Small intestine (tissue), 7 donors: ENCODE data around the gene LAD1. TPM values are rescaled to one million over a fixed set of nuclear protein-coding genes. Genes with fewer than 3 reads are reported as not detected.

Experiments
- DNase-seq, 2 donors: peaks; one replicate each; pipeline versions ENCODE4 v3.0.0 to v3.0.0-alpha.2; 2013
- FAIRE-seq: peaks from 2 replicates; lab custom pipeline; 2012; peaks lifted over from hg19 to GRCh38; lab: Jason Lieb, UNC
- H3K27ac ChIP-seq, 3 donors: one replicate each; pipeline ENCODE4 v1.5.1; 2013; ENCODE audit warnings: low read length in 2 of 3, mild to moderate bottlenecking in 2 of 3, control low read depth in 1 of 3, inconsistent platforms in 1 of 3, low read depth in 1 of 3, moderate library complexity in 1 of 3
- H3K27me3 ChIP-seq, 3 donors: one replicate each; pipeline ENCODE4 v1.6.1; 2013; ENCODE audit warnings: low read length in 3 of 3, inconsistent platforms in 1 of 3; ENCODE audit not compliant: control insufficient read depth in 3 of 3, insufficient read depth in 3 of 3
- H3K36me3 ChIP-seq, 3 donors: one replicate each; pipeline ENCODE4 v1.6.1; 2013; ENCODE audit warnings: low read length in 3 of 3, inconsistent platforms in 1 of 3, low read depth in 1 of 3, mild to moderate bottlenecking in 1 of 3, moderate library complexity in 1 of 3; ENCODE audit not compliant: control insufficient read depth in 3 of 3, insufficient read depth in 2 of 3
- H3K4me1 ChIP-seq, 3 donors: one replicate each; pipeline ENCODE4 v1.6.1; 2013; ENCODE audit warnings: low read length in 2 of 3, inconsistent platforms in 1 of 3, low read depth in 1 of 3, mild to moderate bottlenecking in 1 of 3, moderate library complexity in 1 of 3; ENCODE audit not compliant: control insufficient read depth in 3 of 3, insufficient read depth in 2 of 3
- H3K4me3 ChIP-seq, 3 donors: one replicate each; pipeline ENCODE4 v1.5.1; 2013; ENCODE audit warnings: low read length in 3 of 3, control low read depth in 1 of 3, inconsistent platforms in 1 of 3, low read depth in 1 of 3, mild to moderate bottlenecking in 1 of 3, moderate library complexity in 1 of 3
- H3K9me3 ChIP-seq, 2 donors: one replicate each; pipeline ENCODE4 v1.6.1; 2013; ENCODE audit warnings: low read depth in 1 of 2, low read length in 1 of 2; ENCODE audit not compliant: control insufficient read depth in 2 of 2, insufficient read depth in 1 of 2
- WGBS, 3 donors: extraction: QIAGEN DNeasy Blood & Tissue Kit; methylation state at CpG; one replicate each; pipeline ENCODE4 v1.1.7; 2013; 5-methylcytosine and 5-hydroxymethylcytosine counted together
- polyA plus RNA-seq, 4 donors: library from polyadenylated mRNA; stranded (reverse) in 3 of 4; unstranded in 1 of 4; fragments of 200-250 nt in 3 of 4; fragments of 120-200 nt in 1 of 4; gene quantifications; one replicate each; pipeline versions ENCODE4 v1.2.1 to v1.2.3, GENCODE V29; 2013
- donor health status: healthy with polysubstance abuse.
- donor health status: control.
- donor health status: control.
- donor health status: Bipolar disorder and iron deficiency.
- donor health status: healthy.

Gene LAD1
- polyA plus RNA-seq, 4 donors, result 108 to 138 (median 131) TPM

DNA sequence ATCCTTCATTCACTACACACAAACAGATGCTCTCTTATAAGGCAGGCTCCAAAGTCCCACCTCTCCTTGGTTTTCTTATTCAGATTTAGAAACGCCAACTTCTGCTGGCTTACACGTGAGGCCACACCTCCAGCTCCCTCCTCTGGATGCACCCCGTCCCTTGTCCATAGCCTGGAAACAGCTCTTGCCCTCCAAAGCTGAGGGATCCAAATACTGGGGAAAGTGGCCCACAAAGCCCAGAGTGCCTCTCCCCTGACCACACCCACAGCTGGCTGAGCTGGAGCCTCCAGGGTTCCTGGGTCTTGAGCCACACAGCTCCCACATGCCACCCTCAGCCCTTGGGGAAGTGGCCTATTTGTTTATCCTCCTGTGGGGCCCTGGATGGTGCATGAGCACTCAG, 4.5 kb downstream of the LAD1 start:
- WGBS, 3 donors, result 20 to 54% (median 23%) methylated on average over 3 of the region's 3 CpGs
- no peak for FAIRE-seq

GRCh38 chr1:201393076-201393475, 6.0 kb downstream of the LAD1 start:
- H3K36me3 ChIP-seq, result peaks cover 0 to 80% (median 2%) of the 10 kb centered on the region in 3 donors
- no peak overlapping the region for H3K4me3 ChIP-seq
- DNase-seq (no peak), FAIRE-seq (no peak)
- no peaks in the 10 kb centered on the region for H3K9me3 ChIP-seq
- peaks cover 0 to 4% (median 0%) of the 10 kb centered on the region in 3 donors for H3K27me3 ChIP-seq
- WGBS, 3 donors, result 36 to 41% (median 39%) methylated on average over 3 of the region's 3 CpGs
- H3K4me1 ChIP-seq, result peaks cover 0 to 54% (median 5%) of the 10 kb centered on the region in 3 donors
- peak overlapping the region in 1 of 3 donors; percentile 14 for H3K27ac ChIP-seq

More for the DNA sequence above, 4.5 kb downstream of the LAD1 start:
- DNase-seq, result no peak
- Histone ChIP-seq H3K27ac (no peak overlapping the region), H3K27me3 (peaks cover 0 to 7% (median 0%) of the 10 kb centered on the region in 3 donors), H3K4me1 (peaks cover 0 to 54% (median 5%) of the 10 kb centered on the region in 3 donors), H3K4me3 (no peak overlapping the region), H3K36me3 (peaks cover 0 to 71% (median 0%) of the 10 kb centered on the region in 3 donors), H3K9me3 (no peaks in the 10 kb centered on the region)

DNA sequence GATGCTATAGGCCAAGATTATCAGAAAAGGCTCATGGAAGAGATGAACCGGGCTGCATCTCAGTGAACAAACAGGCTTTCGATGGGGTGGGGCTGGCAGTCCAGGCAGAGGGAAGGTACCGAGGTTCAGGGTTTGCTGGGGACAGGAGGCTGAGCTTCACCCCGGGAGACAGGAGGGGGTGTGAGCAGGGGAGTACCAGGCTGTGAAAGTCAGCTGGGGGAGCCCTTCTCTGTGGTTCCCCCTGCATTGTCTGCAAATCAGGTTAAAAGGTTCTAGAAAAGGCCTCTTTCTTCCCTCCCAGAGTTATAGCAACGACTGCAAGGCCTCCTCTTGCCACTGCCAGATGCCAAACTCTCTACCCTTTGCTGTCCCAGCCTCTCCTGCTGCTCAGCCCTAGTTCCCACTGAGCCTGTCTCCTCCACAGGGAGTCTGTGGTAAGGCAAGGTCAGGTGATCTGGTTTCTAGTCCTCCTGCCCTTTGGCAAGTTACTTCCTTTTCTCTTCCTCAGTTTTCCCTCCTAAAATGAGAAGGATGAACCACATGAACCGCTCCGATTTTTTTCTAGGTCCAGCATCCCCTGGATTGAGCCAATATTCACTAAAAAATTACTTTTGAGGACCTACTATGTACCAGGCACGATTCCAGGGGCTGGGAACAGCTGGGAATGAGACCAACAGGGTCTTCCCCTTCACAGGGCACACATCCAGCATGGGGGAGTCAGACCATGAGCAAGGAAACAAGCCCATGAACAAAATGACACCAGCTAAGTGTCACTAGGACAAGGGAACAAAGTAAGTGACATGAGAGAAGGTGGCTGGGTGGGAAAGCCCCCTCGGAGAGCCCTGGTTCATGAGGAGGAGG, 7.2 kb downstream of the LAD1 start:
- 40 to 60% (median 42%) methylated on average over 9 of the region's 9 CpGs for WGBS, 3 donors
- H3K27me3 ChIP-seq, result peaks cover 0 to 4% (median 0%) of the 10 kb centered on the region in 3 donors
- DNase-seq (no peak), FAIRE-seq (no peak)
- H3K27ac ChIP-seq, result peak overlapping the region in 1 of 3 donors; percentile 3
- H3K36me3 ChIP-seq, result peaks cover 0 to 86% (median 2%) of the 10 kb centered on the region in 3 donors
- no peak overlapping the region for H3K4me3 ChIP-seq
- no peaks in the 10 kb centered on the region for H3K9me3 ChIP-seq
- H3K4me1 ChIP-seq, result peaks cover 0 to 49% (median 5%) of the 10 kb centered on the region in 3 donors

DNA sequence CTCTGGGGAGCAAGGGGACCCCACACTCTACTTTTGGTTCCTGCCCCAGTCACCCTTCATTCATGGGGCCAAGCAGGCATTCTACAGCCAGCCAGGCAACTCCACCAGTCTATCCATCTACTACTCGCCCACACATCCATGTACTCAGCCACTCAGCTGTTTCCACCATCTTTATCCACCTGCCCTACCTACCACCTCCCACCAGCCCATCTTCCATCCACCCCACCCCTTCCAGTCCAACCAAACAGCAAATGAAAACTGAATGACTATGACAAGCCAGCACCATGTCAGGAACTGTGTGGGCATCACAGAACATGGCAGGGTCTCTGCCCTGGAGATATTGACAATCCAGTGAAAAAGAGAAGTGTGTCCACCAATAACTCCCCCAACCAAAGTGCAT, 7.9 kb downstream of the LAD1 start:
- Histone ChIP-seq H3K36me3 (peaks cover 0 to 89% (median 2%) of the 10 kb centered on the region in 3 donors), H3K4me1 (peaks cover 0 to 45% (median 3%) of the 10 kb centered on the region in 3 donors), H3K27ac (no peak overlapping the region), H3K9me3 (no peaks in the 10 kb centered on the region), H3K4me3 (no peak overlapping the region), H3K27me3 (peaks cover 0 to 4% (median 0%) of the 10 kb centered on the region in 3 donors)
- DNase-seq (no peak), FAIRE-seq (no peak)
- WGBS, 3 donors, result 73 to 87% (median 86%) methylated on average over 1 of the region's 1 CpG

GRCh38 chr1:201389051-201389450, 10.1 kb downstream of the LAD1 start:
- Histone ChIP-seq H3K4me1 (peaks cover 0 to 32% (median 0%) of the 10 kb centered on the region in 3 donors), H3K4me3 (no peak overlapping the region), H3K36me3 (peaks cover 0 to 90% (median 2%) of the 10 kb centered on the region in 3 donors), H3K27ac (no peak overlapping the region), H3K27me3 (no peaks in the 10 kb centered on the region), H3K9me3 (no peaks in the 10 kb centered on the region)
- no peak for DNase-seq
- WGBS, 3 donors, result 83 to 92% (median 91%) methylated on average over 12 of the region's 12 CpGs
- FAIRE-seq, result no peak

DNA sequence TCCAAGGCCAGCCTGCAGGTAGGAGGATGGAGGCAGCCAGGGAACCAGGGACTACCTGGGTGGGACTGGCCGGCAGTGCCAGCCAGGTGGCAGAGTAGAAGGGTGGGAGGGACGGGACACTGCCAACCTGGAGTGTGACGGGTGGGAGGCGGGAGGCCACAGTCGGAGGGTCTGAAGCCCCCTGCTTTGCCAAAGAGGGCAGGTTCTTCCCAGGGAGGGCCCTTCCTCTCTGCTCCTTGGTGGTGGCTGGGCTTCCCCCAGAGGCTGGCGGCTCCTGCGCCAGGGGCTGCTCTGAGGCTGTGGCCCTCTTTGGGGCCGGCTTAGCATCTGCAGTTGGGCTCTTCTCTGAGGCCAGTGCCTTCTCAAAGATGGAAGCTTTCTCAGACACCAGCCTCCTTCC, 12.9 kb downstream of the LAD1 start:
- FAIRE-seq, result no peak
- Histone ChIP-seq H3K4me1 (peaks cover 0 to 6% (median 0%) of the 10 kb centered on the region in 3 donors), H3K27ac (no peak overlapping the region), H3K27me3 (no peaks in the 10 kb centered on the region), H3K9me3 (no peaks in the 10 kb centered on the region), H3K36me3 (peaks cover 0 to 97% (median 10%) of the 10 kb centered on the region in 3 donors), H3K4me3 (no peak overlapping the region)
- 88 to 93% (median 88%) methylated on average over 8 of the region's 8 CpGs for WGBS, 3 donors
- DNase-seq, result no peak

GRCh38 chr1:201385299-201385891, 13.7 kb downstream of the LAD1 start:
- DNase-seq, result peak; percentile 76 to 85
- Histone ChIP-seq H3K27me3 (no peaks in the 10 kb centered on the region), H3K27ac (no peak overlapping the region), H3K9me3 (no peaks in the 10 kb centered on the region), H3K36me3 (peaks cover 0 to 95% (median 10%) of the 10 kb centered on the region in 3 donors), H3K4me1 (peaks cover 0 to 6% (median 0%) of the 10 kb centered on the region in 3 donors), H3K4me3 (no peak overlapping the region)
- FAIRE-seq, result no peak
- WGBS, 3 donors, result 65 to 72% (median 67%) methylated on average over 8 of the region's 8 CpGs

GRCh38 chr1:201384406-201384782, 14.7 kb downstream of the LAD1 start:
- H3K27me3 ChIP-seq, result no peaks in the 10 kb centered on the region
- H3K36me3 ChIP-seq, result peaks cover 0 to 97% (median 10%) of the 10 kb centered on the region in 3 donors
- H3K9me3 ChIP-seq, result no peaks in the 10 kb centered on the region
- FAIRE-seq (no peak), DNase-seq (no peak)
- WGBS, 3 donors, result 65 to 86% (median 69%) methylated on average over 4 of the region's 4 CpGs
- H3K4me1 ChIP-seq, result peaks cover 0 to 6% (median 0%) of the 10 kb centered on the region in 3 donors
- no peak overlapping the region for H3K27ac ChIP-seq
- H3K4me3 ChIP-seq, result no peak overlapping the region
